K562 (cell line): ENCODE data around the gene ADAMTS10. TPM values are rescaled to one million over a fixed set of nuclear protein-coding genes. Genes with fewer than 3 reads are reported as not detected.

Experiments used
- ATAC-seq: fragments of 200-7000 bp; cut with Tn5 transposase; 3 replicates; pipeline ENCODE4 v1.9.1; 2020; ENCODE audit warnings: moderate library complexity
- BruUV-seq: library from RNA; stranded (reverse); fragments of 400-500 nt; replicated peaks from 2 replicates; lab custom pipeline; 2021; lab: Mats Ljungman, UMichigan
- CTCF ChIA-PET: fragments of 300-600 bp; formaldehyde crosslinking; extraction: SDS; loops from one replicate; lab custom pipeline; 2021; ENCODE audit warnings: low intra/inter-chr PET ratio; lab: Yijun Ruan, JAX
- POLR2A ChIA-PET: fragments of 300-600, 350-650 bp; sonication (Branson Sonifier 250); formaldehyde crosslinking; extraction: SDS; loops from one replicate; lab custom pipeline; 2021; ENCODE audit warnings: antibody characterized with exemption, inconsistent platforms; lab: Yijun Ruan, JAX
- DNase-seq, 4 experiments: peaks; one replicate each; pipeline versions ENCODE4 v3.0.0 to v3.0.0-alpha.2; 2011 to 2018; ENCODE audit warnings: low spot score in 3 of 4, mixed read lengths in 3 of 4; ENCODE audit errors: extremely low read depth in 1 of 4
- FAIRE-seq: peaks from 2 replicates; lab custom pipeline; 2011; peaks lifted over from hg19 to GRCh38; lab: Jason Lieb, UNC
- H2AFZ ChIP-seq: 2 replicates; pipeline ENCODE4 v1.6.0; 2011; ENCODE audit warnings: low read depth, low read length, control low read depth, inconsistent platforms
- H3K27ac ChIP-seq: fragments of 200-600 bp; 3 replicates; pipeline ENCODE4 v1.8.0; 2011; ENCODE audit warnings: low read depth, mild to moderate bottlenecking, control low read depth, inconsistent platforms, low read length, moderate library complexity, mixed read lengths; ENCODE audit errors: extremely low read depth
- H3K27me3 ChIP-seq, 2 experiments: fragments of 300-600 bp in 1 of 2; 2 replicates in 1 of 2; 3 replicates in 1 of 2; pipeline versions ENCODE4 v1.6.0 to v1.8.0; 2011; ENCODE audit warnings: inconsistent platforms in 2 of 2, low read length in 2 of 2, mild to moderate bottlenecking in 1 of 2, mixed read lengths in 1 of 2, moderate library complexity in 1 of 2; ENCODE audit not compliant: control insufficient read depth in 2 of 2, insufficient read depth in 2 of 2
- H3K36me3 ChIP-seq: fragments of 300-600 bp; 3 replicates; pipeline ENCODE4 v1.8.0; 2011; ENCODE audit warnings: mild to moderate bottlenecking, low read length, inconsistent platforms; ENCODE audit not compliant: control insufficient read depth, insufficient read depth
- H3K4me1 ChIP-seq, 2 experiments: fragments of 200-600 bp in 1 of 2; replicated peaks in 1 of 2; 2 replicates in 1 of 2; 3 replicates in 1 of 2; pipeline versions ENCODE4 v1.5.1 to v1.8.0; 2011; ENCODE audit warnings: inconsistent platforms in 2 of 2, low read length in 2 of 2, mild to moderate bottlenecking in 1 of 2, mixed read lengths in 1 of 2, moderate library complexity in 1 of 2; ENCODE audit not compliant: control insufficient read depth in 2 of 2, insufficient read depth in 2 of 2
- H3K4me2 ChIP-seq: 2 replicates; pipeline ENCODE4 v1.6.1; 2011; ENCODE audit warnings: low read length, control low read depth, inconsistent platforms, mixed read lengths; ENCODE audit not compliant: insufficient read depth
- H3K4me3 ChIP-seq: fragments of 200-600 bp; sonication (generic), shearing (Covaris generic); 2 replicates; pipeline ENCODE4 v1.5.1; 2016; ENCODE audit warnings: control low read depth, inconsistent platforms
- H3K79me2 ChIP-seq: fragments of 200-600 bp; 3 replicates; pipeline ENCODE4 v1.8.0; 2011; ENCODE audit warnings: low read length, inconsistent platforms; ENCODE audit not compliant: control insufficient read depth, insufficient read depth
- H3K9ac ChIP-seq, 2 experiments: 2 replicates each; pipeline versions ENCODE4 v1.6.0 to v1.6.1; 2011; ENCODE audit warnings: low read depth in 2 of 2, low read length in 2 of 2, control low read depth in 1 of 2, inconsistent platforms in 1 of 2, mild to moderate bottlenecking in 1 of 2, mixed read lengths in 1 of 2; ENCODE audit not compliant: insufficient read depth in 1 of 2
- H3K9me1 ChIP-seq: one replicate; pipeline ENCODE4 v1.6.0; 2011; ENCODE audit warnings: inconsistent platforms, mild to moderate bottlenecking, low read length, moderate library complexity; ENCODE audit not compliant: control insufficient read depth, insufficient read depth
- H3K9me3 ChIP-seq: replicated peaks from 2 replicates; pipeline ENCODE4 v1.5.1; 2011; ENCODE audit warnings: low read depth, low read length, inconsistent platforms; ENCODE audit not compliant: control insufficient read depth, insufficient read depth
- H4K20me1 ChIP-seq: replicated peaks from 2 replicates; pipeline ENCODE4 v1.6.1; 2011; ENCODE audit warnings: low read length, inconsistent platforms, mixed read lengths; ENCODE audit not compliant: control insufficient read depth, insufficient read depth
- ARID1B ChIP-seq: fragments of 450-650 bp; IDR thresholded peaks from 2 replicates; pipeline ENCODE4 v1.6.1; 2016; ENCODE audit warnings: antibody characterized with exemption, mild to moderate bottlenecking, inconsistent platforms
- CBFA2T2 ChIP-seq: fragments of 450-650 bp; conservative IDR thresholded peaks from 2 replicates; pipeline ENCODE4 v1.6.1; 2017; ENCODE audit warnings: mild to moderate bottlenecking
- CBFA2T3 ChIP-seq: fragments of 450-650 bp; IDR thresholded peaks from 2 replicates; pipeline ENCODE4 v1.6.1; 2017
- CREM ChIP-seq: IDR thresholded peaks from 2 replicates; pipeline ENCODE4 v1.6.1; 2014; ENCODE audit warnings: antibody characterized with exemption, low read depth
- ELK1 ChIP-seq: sonication (generic); formaldehyde crosslinking; IDR thresholded peaks from 2 replicates; pipeline ENCODE4 v1.8.1; 2022; ENCODE audit warnings: missing genetic modification reagents
- FOS ChIP-seq: IDR thresholded peaks from 3 replicates; pipeline ENCODE4 v1.6.1; 2011; ENCODE audit not compliant: insufficient read length; ENCODE audit errors: extremely low read depth
- JUND ChIP-seq, 2 experiments: IDR thresholded peaks; 2 replicates in 1 of 2; 3 replicates in 1 of 2; pipeline ENCODE4 v1.6.1; 2011; ENCODE audit warnings: borderline replicate concordance in 2 of 2, low read depth in 2 of 2, low read length in 2 of 2, improper control_type of control experiment in 1 of 2, missing biosample characterization in 1 of 2, missing genetic modification characterization in 1 of 2, missing genetic modification reagents in 1 of 2
- TCF3 ChIP-seq: sonication (generic); formaldehyde crosslinking; IDR thresholded peaks from 2 replicates; pipeline ENCODE4 v1.4.0; 2020; ENCODE audit warnings: mild to moderate bottlenecking, missing genetic modification reagents
- ZFP1 ChIP-seq: fragments of 450-650 bp; formaldehyde crosslinking; IDR thresholded peaks from 2 replicates; pipeline ENCODE4 v1.4.0; 2020; ENCODE audit warnings: mild to moderate bottlenecking, mixed read lengths
- ZNF699 ChIP-seq: fragments of 250-450 bp; sonication (Bioruptor Pico); IDR thresholded peaks from 2 replicates; pipeline ENCODE4 v1.8.0; 2021; ENCODE audit warnings: mild to moderate bottlenecking, moderate library complexity; ENCODE audit not compliant: insufficient replicate concordance
- WGBS: fragments of 100-300 bp; shearing (Covaris generic); methylation state at CpG from one replicate; pipeline ENCODE4 v1.1.6; 2016; ENCODE audit warnings: low coverage, mixed read lengths; ENCODE audit not compliant: insufficient coverage; ENCODE audit errors: missing lambda C conversion rate; 5-methylcytosine and 5-hydroxymethylcytosine counted together
- in situ Hi-C: fragments of 300-500 bp; cut with MboI; formaldehyde crosslinking; loops from 4 replicates; pipeline ENCODE4 v1.15.0; 2018; ENCODE audit warnings: inconsistent platforms, mixed read lengths
- intact Hi-C: fragments of 100-400 bp; cut with micrococcal nuclease; formaldehyde crosslinking; loops from 2 replicates; pipeline ENCODE4 v1.14.2; 2022
- polyA plus RNA-seq, 8 experiments: library from polyadenylated mRNA; depleted of rRNA in 4 of 8; stranded (reverse) in 5 of 8; unstranded in 3 of 8; fragments of >200 nt; fragmentation: Nextera tagmentation in 2 of 8; fragmentation: Illumina TruSeq in 1 of 8; extraction: Ambion mirVana in 2 of 8; extraction: Trizol in 1 of 8; gene quantifications; 2 replicates each; pipeline versions ENCODE4 v1.2.1 to v1.2.3, GENCODE V29; 2011 to 2014; ENCODE audit warnings: inconsistent platforms in 1 of 8, missing spikeins in 1 of 8
- total RNA-seq, 7 experiments: library from RNA; depleted of rRNA in 6 of 7; stranded (reverse); fragments of >200 nt in 6 of 7; fragmentation: Illumina TruSeq in 2 of 7; extraction: Trizol in 2 of 7; gene quantifications; 2 replicates each; pipeline versions ENCODE4 v1.2.1 to v1.2.3, GENCODE V29; 2011 to 2021; ENCODE audit warnings: low replicate concordance in 1 of 7
- TF ChIP-seq, protein P1 (sequence below), 2 experiments: fragments of 450-650 bp in 1 of 2; sonication (generic) in 1 of 2; formaldehyde crosslinking in 1 of 2; IDR thresholded peaks in 1 of 2; conservative IDR thresholded peaks in 1 of 2; 2 replicates each; pipeline versions ENCODE4 v1.6.1 to v1.8.1; 2016 to 2023; ENCODE audit warnings: mild to moderate bottlenecking in 2 of 2, moderate library complexity in 2 of 2, inconsistent platforms in 1 of 2, missing genetic modification reagents in 1 of 2
- TF ChIP-seq, protein P2 (sequence below): fragments of 450-650 bp; IDR thresholded peaks from 2 replicates; pipeline ENCODE4 v1.6.1; 2016; ENCODE audit warnings: low read depth, mild to moderate bottlenecking, moderate library complexity

ADAMTS10 gene
- total and polyA plus RNA-seq, 9 of the 15 experiments (the other 6 are each of a cell fraction or from before 2014, with no cell fraction given) = 0.33 to 1.8 (median 0.57) TPM; not detected in 4

GRCh38 chr19:8531470-8531869, 79.0 kb downstream of the ADAMTS10 start:
- POLR2A ChIA-PET = interaction anchor here (0.6 to 1.0 kb wide), 2 partner anchors 8 to 58 kb away, joined by 3 to 4 read pairs; no protein-coding TSS in a partner anchor
- no peak overlapping the region for H3K4me3 ChIP-seq
- no peak overlapping the region for H2AFZ ChIP-seq
- FAIRE-seq (no peak), ATAC-seq (no peak), DNase-seq (no peak)
- no peaks in the 10 kb centered on the region for H3K9me3 ChIP-seq
- 6% methylated on average over 7 of the region's 7 CpGs for WGBS
- H3K36me3 ChIP-seq = no peaks in the 10 kb centered on the region
- CTCF ChIA-PET = no interaction called here
- no peak overlapping the region for H3K9ac ChIP-seq
- no TSS peak for BruUV-seq
- H3K79me2 ChIP-seq = no peaks in the 10 kb centered on the region
- no peaks in the 10 kb centered on the region for H4K20me1 ChIP-seq
- peaks cover 5 to 30% of the 10 kb centered on the region in 2 experiments; a peak in 3 of 5 replicates for H3K27me3 ChIP-seq
- in situ Hi-C loops = no loop called here
- intact Hi-C loops = no loop called here
- no peaks in the 10 kb centered on the region for H3K9me1 ChIP-seq
- peaks cover 0 to 15% of the 10 kb centered on the region in 2 experiments; a peak in 3 of 5 replicates for H3K4me1 ChIP-seq
- no peak overlapping the region for H3K27ac ChIP-seq
- TF ChIP-seq TCF3 (CRISPR knock-in tag) (peak; percentile 43; the same call in 1 of the 2 replicates), CBFA2T3 (peak; percentile 75), FOS (no peak), CREM (peak; percentile 46), JUND (IDR thresholded peaks at IDR 0.05; ENCODE audit: borderline replicate concordance, low read depth, low read length) (0 out of 2 replicates have a peak, but pooled peaks have one; percentile 27), JUND (tag; IDR thresholded peaks at IDR 0.05; ENCODE audit: borderline replicate concordance, low read depth, low read length) (no peak), ARID1B (peak; percentile 22; the same call in 1 of the 2 replicates), ZNF699 (CRISPR knock-in tag) (no peak), ELK1 (CRISPR knock-in tag) (no peak), ZFP1 (CRISPR knock-in tag) (no peak), CBFA2T2 (peak; percentile 47)
- TF ChIP-seq, protein P1, sequence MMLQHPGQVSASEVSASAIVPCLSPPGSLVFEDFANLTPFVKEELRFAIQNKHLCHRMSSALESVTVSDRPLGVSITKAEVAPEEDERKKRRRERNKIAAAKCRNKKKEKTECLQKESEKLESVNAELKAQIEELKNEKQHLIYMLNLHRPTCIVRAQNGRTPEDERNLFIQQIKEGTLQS (IDR thresholded peaks at IDR 0.05) = peak; percentile 54; the same call in 1 of the 2 replicates
- TF ChIP-seq, protein P1 (CRISPR knock-in tag; conservative IDR thresholded peaks at IDR 0.05) = no peak
- TF ChIP-seq, protein P2, sequence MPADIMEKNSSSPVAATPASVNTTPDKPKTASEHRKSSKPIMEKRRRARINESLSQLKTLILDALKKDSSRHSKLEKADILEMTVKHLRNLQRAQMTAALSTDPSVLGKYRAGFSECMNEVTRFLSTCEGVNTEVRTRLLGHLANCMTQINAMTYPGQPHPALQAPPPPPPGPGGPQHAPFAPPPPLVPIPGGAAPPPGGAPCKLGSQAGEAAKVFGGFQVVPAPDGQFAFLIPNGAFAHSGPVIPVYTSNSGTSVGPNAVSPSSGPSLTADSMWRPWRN = no peak
- TF ChIP-seq, all 486 proteins: peak for 7
- no peak overlapping the region for H3K4me2 ChIP-seq
